Kidney epithelial cell (primary cell): ENCODE measurements around the gene HOXA13. TPM values are rescaled to one million over a fixed set of nuclear protein-coding genes. Genes with fewer than 3 reads are reported as not detected.

ENCODE experiments used
- DNase-seq: peaks from one replicate; pipeline ENCODE4 v3.0.0-alpha.2; 2010; ENCODE audit warnings: low read depth
- H3K27me3 ChIP-seq: 2 replicates; pipeline ENCODE4 v1.6.0; 2011; ENCODE audit warnings: low read length; ENCODE audit not compliant: control insufficient read depth, insufficient read depth
- H3K36me3 ChIP-seq: 2 replicates; pipeline ENCODE4 v1.5.1; 2011; ENCODE audit warnings: low read length; ENCODE audit not compliant: control insufficient read depth, insufficient read depth
- H3K4me3 ChIP-seq: 2 replicates; pipeline ENCODE4 v1.5.1; 2011; ENCODE audit warnings: low read depth, mild to moderate bottlenecking, control low read depth, low read length
- total RNA-seq: library from RNA; depleted of rRNA; stranded (reverse); fragments of >200 nt; gene quantifications from 2 replicates; pipeline ENCODE4 v1.2.3, GENCODE V29; 2015
- TF ChIP-seq, protein P1 (sequence below): IDR thresholded peaks from 2 replicates; pipeline ENCODE4 v1.5.1; 2011; ENCODE audit warnings: mild to moderate bottlenecking, moderate library complexity, low read length, control low read depth, inconsistent platforms; ENCODE audit not compliant: insufficient read depth, poor library complexity, severe bottlenecking

HOXA13 gene
- total RNA-seq, 1 donor from 2014 or later, result not detected

GRCh38 chr7:27176962-27177794 lies 22.7 kb downstream of the HOXA13 start:
- no peaks in the 10 kb centered on the region for H3K27me3 ChIP-seq

GRCh38 chr7:27176524-27176845 lies 23.4 kb downstream of the HOXA13 start:
- no peak for DNase-seq
- H3K36me3 ChIP-seq, result peaks cover 1% of the 10 kb centered on the region
- peak overlapping the region; percentile 72 for H3K4me3 ChIP-seq
- TF ChIP-seq, protein P1, sequence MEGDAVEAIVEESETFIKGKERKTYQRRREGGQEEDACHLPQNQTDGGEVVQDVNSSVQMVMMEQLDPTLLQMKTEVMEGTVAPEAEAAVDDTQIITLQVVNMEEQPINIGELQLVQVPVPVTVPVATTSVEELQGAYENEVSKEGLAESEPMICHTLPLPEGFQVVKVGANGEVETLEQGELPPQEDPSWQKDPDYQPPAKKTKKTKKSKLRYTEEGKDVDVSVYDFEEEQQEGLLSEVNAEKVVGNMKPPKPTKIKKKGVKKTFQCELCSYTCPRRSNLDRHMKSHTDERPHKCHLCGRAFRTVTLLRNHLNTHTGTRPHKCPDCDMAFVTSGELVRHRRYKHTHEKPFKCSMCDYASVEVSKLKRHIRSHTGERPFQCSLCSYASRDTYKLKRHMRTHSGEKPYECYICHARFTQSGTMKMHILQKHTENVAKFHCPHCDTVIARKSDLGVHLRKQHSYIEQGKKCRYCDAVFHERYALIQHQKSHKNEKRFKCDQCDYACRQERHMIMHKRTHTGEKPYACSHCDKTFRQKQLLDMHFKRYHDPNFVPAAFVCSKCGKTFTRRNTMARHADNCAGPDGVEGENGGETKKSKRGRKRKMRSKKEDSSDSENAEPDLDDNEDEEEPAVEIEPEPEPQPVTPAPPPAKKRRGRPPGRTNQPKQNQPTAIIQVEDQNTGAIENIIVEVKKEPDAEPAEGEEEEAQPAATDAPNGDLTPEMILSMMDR, result no peak
- no peaks in the 10 kb centered on the region for H3K27me3 ChIP-seq

More at GRCh38 chr7:27176962-27177794, 22.7 kb downstream of the HOXA13 start:
- Histone ChIP-seq H3K4me3 (peak overlapping the region; percentile 72), H3K36me3 (peaks cover 1% of the 10 kb centered on the region)
- no peak for DNase-seq
- TF ChIP-seq, protein P1, result no peak

DNA sequence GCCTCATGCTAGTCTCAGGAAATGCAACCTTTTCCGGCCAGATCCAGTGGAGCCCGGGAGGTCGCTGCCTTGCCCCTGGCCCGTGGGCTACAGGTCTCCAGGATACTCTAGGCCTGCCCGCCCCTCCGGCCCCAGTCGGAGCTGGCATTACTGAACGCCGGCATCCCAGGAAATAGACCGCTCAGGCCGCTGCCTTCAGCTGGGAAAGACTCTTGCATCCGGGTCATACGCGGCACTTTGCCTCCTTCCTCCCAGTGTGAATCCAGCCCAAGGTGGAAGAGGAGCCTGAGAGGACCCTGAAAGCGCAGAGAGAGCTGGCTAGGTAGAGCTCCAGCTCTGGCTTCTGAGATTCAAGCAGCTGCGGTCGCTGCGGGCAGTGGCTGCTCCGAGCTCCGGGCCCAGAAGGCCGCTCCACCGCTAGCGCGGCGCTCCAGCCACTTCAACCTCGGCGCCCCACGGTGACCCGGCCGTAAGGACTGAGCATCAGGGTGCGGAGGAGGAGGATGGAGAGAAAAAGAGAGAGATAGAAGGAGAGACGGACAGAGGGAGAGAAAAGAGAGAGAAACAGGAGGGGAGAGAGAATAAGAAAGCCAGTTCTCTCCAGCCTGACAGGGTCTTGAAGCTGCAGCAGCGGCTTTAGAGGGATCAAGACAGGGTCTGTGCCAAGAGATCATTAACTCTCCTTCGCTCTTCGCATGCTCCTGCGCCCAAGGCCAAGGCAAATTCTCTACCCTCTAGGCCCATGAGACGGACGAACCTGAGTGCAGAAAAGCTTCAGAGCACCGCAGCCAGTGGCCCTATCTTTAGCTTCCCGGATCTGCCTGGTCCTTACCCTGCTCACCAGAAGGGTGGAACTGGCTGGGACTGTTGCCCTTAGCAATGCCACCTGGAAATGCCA lies 24.0 kb downstream of the HOXA13 start:
- Histone ChIP-seq H3K36me3 (peaks cover 1% of the 10 kb centered on the region), H3K4me3 (peak overlapping the region; percentile 72), H3K27me3 (no peaks in the 10 kb centered on the region)
- no peak for DNase-seq
- TF ChIP-seq, protein P1, result no peak

GRCh38 chr7:27174874-27175625 lies 24.8 kb downstream of the HOXA13 start:
- Histone ChIP-seq H3K4me3 (peak overlapping the region; percentile 72), H3K36me3 (peaks cover 1% of the 10 kb centered on the region), H3K27me3 (no peaks in the 10 kb centered on the region)
- no peak for DNase-seq
- TF ChIP-seq, protein P1, result no peak

DNA sequence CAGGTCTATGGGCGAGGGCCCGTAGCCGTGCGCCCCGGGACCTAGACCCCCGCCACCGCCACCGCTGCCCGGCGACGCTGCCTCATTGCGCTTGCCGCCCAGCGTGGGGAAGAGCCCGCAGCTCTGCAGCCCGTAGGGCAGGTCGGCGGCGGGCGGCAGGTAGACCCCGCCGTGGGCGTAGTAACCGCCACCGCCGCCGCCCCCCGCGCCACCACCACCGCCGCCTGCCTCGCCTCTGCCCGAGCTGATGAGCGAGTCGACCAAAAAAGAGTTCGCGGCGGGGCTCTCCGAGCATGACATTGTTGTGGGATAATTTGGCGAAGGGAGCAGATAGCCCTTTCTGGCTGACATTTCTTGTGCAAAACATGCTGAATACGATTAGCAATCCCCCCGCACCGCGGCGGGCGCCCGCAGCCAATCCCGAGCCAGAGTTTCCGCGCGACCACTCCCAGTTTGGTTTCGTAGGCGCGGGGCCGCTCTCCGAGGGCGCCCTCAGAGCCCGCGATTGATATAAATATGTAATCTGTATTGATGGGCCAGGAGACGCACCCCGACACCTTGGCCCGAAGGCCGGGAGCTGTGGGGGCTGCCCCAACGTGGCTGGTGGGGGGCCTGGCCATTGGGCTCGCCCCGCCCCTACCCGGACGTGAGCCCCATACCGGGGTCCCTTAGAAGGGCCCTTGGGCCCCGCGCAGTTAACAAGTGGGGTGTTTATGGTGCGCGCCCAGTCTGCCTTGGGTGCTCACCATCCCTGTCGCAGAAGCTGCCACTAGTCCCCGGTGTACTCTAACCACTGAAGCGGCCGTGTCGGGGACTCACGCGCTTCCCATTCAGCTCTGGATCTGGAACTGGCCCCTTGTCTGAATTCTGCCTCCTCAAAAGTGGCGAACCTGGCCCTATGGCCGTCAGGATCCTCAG lies 25.7 kb downstream of the HOXA13 start, which contains the start of gene HOXA10:
Gene HOXA10 (minus strand): TSS at position 365 of the 918 bp plus-strand sequence. CDS start 14 bp downstream, at position 351.
- Histone ChIP-seq H3K4me3 (peak within 1 kb of the TSS; percentile 72), H3K36me3 (peaks cover 1% of the 10 kb centered on the region), H3K27me3 (no peaks in the 10 kb centered on the region)
- TF ChIP-seq, protein P1, result no peak
- no peak for DNase-seq
